ENCODE measurements around the gene PRR20G. TPM values are rescaled to one million over a fixed set of nuclear protein-coding genes. Genes with fewer than 3 reads are reported as not detected.

PRR20G gene
- polyA plus RNA-seq (2012; ENCODE audit: insufficient read length, low read depth) = not detected

- TF ChIP-seq FOXP2 (optimal IDR thresholded peaks at IDR 0.05; ENCODE audit: borderline replicate concordance, extremely low read depth, extremely low read length, insufficient read depth) = no peak
- TF ChIP-seq REST (IDR thresholded peaks at IDR 0.05; ENCODE audit: insufficient read depth in 1 of 2, low read depth in 2 of 2, low read length in 2 of 2) = no peak
- no peak for TF ChIP-seq SIN3A (IDR thresholded peaks at IDR 0.05; ENCODE audit: borderline replicate concordance, insufficient read depth, low read length)
These were observed at the start of gene PRR20G for GRCh38 chr3:127287840-127288239. TSS of gene PRR20G (minus strand) at chr3:127288046. CDS start at chr3:127287365, 681 bp downstream.

- TF ChIP-seq SIN3A (IDR thresholded peaks at IDR 0.05; ENCODE audit: borderline replicate concordance, insufficient read depth, low read length) = no peak
These were observed 49.2 kb upstream of the PRR20G start for GRCh38 chr3:127337001-127337400.

GRCh38 chr3:127336101-127336500 is 48.3 kb upstream of the PRR20G start:
- TF ChIP-seq REST (IDR thresholded peaks at IDR 0.05; ENCODE audit: insufficient read depth in 1 of 2, low read depth in 2 of 2, low read length in 2 of 2) = no peak
- no peak for TF ChIP-seq TAF1 (IDR thresholded peaks at IDR 0.05; ENCODE audit: borderline replicate concordance, insufficient read depth, low read length)
- no peak for TF ChIP-seq FOXP2 (optimal IDR thresholded peaks at IDR 0.05; ENCODE audit: borderline replicate concordance, extremely low read depth, extremely low read length, insufficient read depth)
- TF ChIP-seq SIN3A (IDR thresholded peaks at IDR 0.05; ENCODE audit: borderline replicate concordance, insufficient read depth, low read length) = no peak
- TF ChIP-seq POLR2AphosphoS5 (IDR thresholded peaks at IDR 0.05; ENCODE audit: low read depth, low read length) = no peak

GRCh38 chr3:127330385-127330784 is 42.5 kb upstream of the PRR20G start:
- TF ChIP-seq TAF1 (IDR thresholded peaks at IDR 0.05; ENCODE audit: borderline replicate concordance, insufficient read depth, low read length) = no peak
- no peak for TF ChIP-seq SIN3A (IDR thresholded peaks at IDR 0.05; ENCODE audit: borderline replicate concordance, insufficient read depth, low read length)
- no peak for TF ChIP-seq FOXP2 (optimal IDR thresholded peaks at IDR 0.05; ENCODE audit: borderline replicate concordance, extremely low read depth, extremely low read length, insufficient read depth)
- no peak for TF ChIP-seq POLR2AphosphoS5 (IDR thresholded peaks at IDR 0.05; ENCODE audit: low read depth, low read length)
- no peak for TF ChIP-seq REST (IDR thresholded peaks at IDR 0.05; ENCODE audit: insufficient read depth in 1 of 2, low read depth in 2 of 2, low read length in 2 of 2)

- TF ChIP-seq TAF1 (IDR thresholded peaks at IDR 0.05; ENCODE audit: borderline replicate concordance, insufficient read depth, low read length) (no peak), POLR2AphosphoS5 (IDR thresholded peaks at IDR 0.05; ENCODE audit: low read depth, low read length) (no peak)
These were observed 41.9 kb upstream of the PRR20G start for GRCh38 chr3:127329631-127330285.

- no peak for TF ChIP-seq TAF1 (IDR thresholded peaks at IDR 0.05; ENCODE audit: borderline replicate concordance, insufficient read depth, low read length)
- TF ChIP-seq SIN3A (IDR thresholded peaks at IDR 0.05; ENCODE audit: borderline replicate concordance, insufficient read depth, low read length) = no peak
- TF ChIP-seq FOXP2 (optimal IDR thresholded peaks at IDR 0.05; ENCODE audit: borderline replicate concordance, extremely low read depth, extremely low read length, insufficient read depth) = no peak
- TF ChIP-seq POLR2AphosphoS5 (IDR thresholded peaks at IDR 0.05; ENCODE audit: low read depth, low read length) = no peak
- TF ChIP-seq REST (IDR thresholded peaks at IDR 0.05; ENCODE audit: insufficient read depth in 1 of 2, low read depth in 2 of 2, low read length in 2 of 2) = no peak
These were observed 40.6 kb upstream of the PRR20G start for GRCh38 chr3:127328421-127328820.
